Spleen (tissue), 7 donors: ENCODE data around the gene KIF19.

Experiments used
- POLR2A ChIP-seq, 3 donors: fragments of 450-650 bp; IDR thresholded peaks; one replicate each; pipeline ENCODE4 v1.5.1; 2017; ENCODE audit warnings: antibody characterized with exemption in 3 of 3, mild to moderate bottlenecking in 1 of 3
- TF ChIP-seq, protein P1 (sequence below), 11 experiments: fragments of 200-600 bp in 7 of 11; fragments of 450-650 bp in 4 of 11; sonication (generic) in 4 of 11; IDR thresholded peaks in 8 of 11; conservative IDR thresholded peaks in 3 of 11; 1 replicate in 7 of 11; 2 replicates in 4 of 11; pipeline versions ENCODE4 v1.4.0 to v1.8.0; 2016 to 2021; ENCODE audit warnings: antibody characterized with exemption in 11 of 11, inconsistent platforms in 4 of 11, mild to moderate bottlenecking in 1 of 11
- donor health status: DM: no; HTN: no; CAD: no; lungs with moderate emphysema.
- donor health status: DM: no; HTN: no; CAD: no.
- donor health status: DM: no; HTN: no; CAD: no.

GRCh38 chr17:74318391-74318790 is 7.6 kb upstream of the KIF19 start:
- TF ChIP-seq, protein P1, sequence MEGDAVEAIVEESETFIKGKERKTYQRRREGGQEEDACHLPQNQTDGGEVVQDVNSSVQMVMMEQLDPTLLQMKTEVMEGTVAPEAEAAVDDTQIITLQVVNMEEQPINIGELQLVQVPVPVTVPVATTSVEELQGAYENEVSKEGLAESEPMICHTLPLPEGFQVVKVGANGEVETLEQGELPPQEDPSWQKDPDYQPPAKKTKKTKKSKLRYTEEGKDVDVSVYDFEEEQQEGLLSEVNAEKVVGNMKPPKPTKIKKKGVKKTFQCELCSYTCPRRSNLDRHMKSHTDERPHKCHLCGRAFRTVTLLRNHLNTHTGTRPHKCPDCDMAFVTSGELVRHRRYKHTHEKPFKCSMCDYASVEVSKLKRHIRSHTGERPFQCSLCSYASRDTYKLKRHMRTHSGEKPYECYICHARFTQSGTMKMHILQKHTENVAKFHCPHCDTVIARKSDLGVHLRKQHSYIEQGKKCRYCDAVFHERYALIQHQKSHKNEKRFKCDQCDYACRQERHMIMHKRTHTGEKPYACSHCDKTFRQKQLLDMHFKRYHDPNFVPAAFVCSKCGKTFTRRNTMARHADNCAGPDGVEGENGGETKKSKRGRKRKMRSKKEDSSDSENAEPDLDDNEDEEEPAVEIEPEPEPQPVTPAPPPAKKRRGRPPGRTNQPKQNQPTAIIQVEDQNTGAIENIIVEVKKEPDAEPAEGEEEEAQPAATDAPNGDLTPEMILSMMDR (IDR thresholded peaks at IDR 0.05 in 8 of 11, conservative IDR thresholded peaks at IDR 0.05 in 3 of 11) = no peak
- TF ChIP-seq POLR2A (IDR thresholded peaks at IDR 0.05) = no peak
